HuH-7 (cell line): ENCODE results near the gene ZNF385B.

ENCODE experiments used
- DNase-seq: peaks from one replicate; pipeline ENCODE4 v3.0.0; 2011; ENCODE audit warnings: low spot score

Gene ZNF385B

GRCh38 chr2:179744401-179744800 lies 117.0 kb downstream of the ZNF385B start:
- DNase-seq, result no peak

- no peak for DNase-seq
These were observed 120.1 kb downstream of the ZNF385B start for GRCh38 chr2:179741317-179741716.

GRCh38 chr2:179729966-179730365 lies 131.4 kb downstream of the ZNF385B start:
- DNase-seq, result no peak

- no peak for DNase-seq
These were observed 134.8 kb downstream of the ZNF385B start for GRCh38 chr2:179726461-179727180.

- no peak for DNase-seq
These were observed 137.0 kb downstream of the ZNF385B start for GRCh38 chr2:179724403-179724802.

GRCh38 chr2:179720173-179720772 lies 141.1 kb downstream of the ZNF385B start:
- DNase-seq, result no peak

- no peak for DNase-seq
These were observed 145.5 kb downstream of the ZNF385B start for GRCh38 chr2:179715871-179716270.

GRCh38 chr2:179715196-179715595 lies 146.2 kb downstream of the ZNF385B start:
- DNase-seq, result no peak

GRCh38 chr2:179712825-179713224 lies 148.6 kb downstream of the ZNF385B start:
- no peak for DNase-seq

- no peak for DNase-seq
These were observed 150.0 kb downstream of the ZNF385B start for GRCh38 chr2:179711375-179711774.

- DNase-seq, result no peak
These were observed 157.7 kb downstream of the ZNF385B start for GRCh38 chr2:179703702-179704101.

GRCh38 chr2:179702912-179703311 lies 158.5 kb downstream of the ZNF385B start:
- no peak for DNase-seq

- no peak for DNase-seq
These were observed 159.8 kb downstream of the ZNF385B start for GRCh38 chr2:179701524-179702110.

- no peak for DNase-seq
These were observed 165.9 kb downstream of the ZNF385B start for GRCh38 chr2:179695486-179695885.

- no peak for DNase-seq
These were observed 166.4 kb downstream of the ZNF385B start for GRCh38 chr2:179694963-179695362.

GRCh38 chr2:179692610-179693009 lies 168.8 kb downstream of the ZNF385B start:
- no peak for DNase-seq

- no peak for DNase-seq
These were observed 169.4 kb downstream of the ZNF385B start for GRCh38 chr2:179692043-179692442.

- no peak for DNase-seq
These were observed 170.2 kb downstream of the ZNF385B start for GRCh38 chr2:179691235-179691634.

GRCh38 chr2:179686718-179687342 lies 174.6 kb downstream of the ZNF385B start:
- DNase-seq, result no peak

GRCh38 chr2:179686069-179686468 lies 175.3 kb downstream of the ZNF385B start:
- no peak for DNase-seq

- no peak for DNase-seq
These were observed 176.3 kb downstream of the ZNF385B start for GRCh38 chr2:179685146-179685545.

GRCh38 chr2:179682756-179683155 lies 178.7 kb downstream of the ZNF385B start:
- no peak for DNase-seq
